ENCODE results near the gene PRKG2.

DNA sequence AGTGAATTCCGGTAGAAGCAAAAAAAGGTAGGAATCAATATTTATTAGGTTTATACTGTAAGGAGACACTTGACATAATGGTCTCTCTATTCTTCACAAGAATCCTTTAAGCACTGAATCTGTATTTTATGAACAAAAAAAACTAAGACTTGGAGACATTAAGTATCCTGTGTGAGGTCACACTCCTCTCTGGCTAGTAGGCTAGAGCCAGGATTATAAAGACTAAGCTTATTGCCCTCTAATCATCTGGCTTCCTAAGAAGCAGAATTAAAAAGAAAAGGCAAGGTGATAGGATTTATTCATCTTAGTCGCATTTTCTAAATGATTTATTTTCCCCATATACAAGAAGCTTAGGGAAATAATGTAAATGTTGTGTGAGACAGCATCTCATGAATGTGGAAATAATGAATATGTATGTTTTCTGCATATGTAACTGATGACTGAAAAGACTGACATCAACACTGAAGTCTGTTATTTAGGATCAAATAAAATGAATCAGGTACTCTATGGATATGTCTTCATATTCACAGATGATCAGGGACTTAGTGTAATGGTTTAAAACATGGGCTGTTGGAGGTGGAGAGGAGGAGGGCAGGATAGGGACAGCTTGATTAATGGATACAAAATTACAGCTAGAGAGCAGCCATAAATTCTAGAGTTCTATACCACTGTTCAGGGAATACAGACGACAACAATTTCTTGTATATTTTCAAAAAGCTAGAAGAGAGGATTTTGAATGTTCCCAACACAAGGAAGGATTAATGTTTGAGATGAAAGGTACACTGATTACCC, 30.4 kb upstream of the PRKG2 start:
- no peak for TF ChIP-seq EZH2 (IDR thresholded peaks at IDR 0.05; ENCODE audit: borderline replicate concordance, low read depth, low read length, poor library complexity, severe bottlenecking)
- TF ChIP-seq, protein P1, sequence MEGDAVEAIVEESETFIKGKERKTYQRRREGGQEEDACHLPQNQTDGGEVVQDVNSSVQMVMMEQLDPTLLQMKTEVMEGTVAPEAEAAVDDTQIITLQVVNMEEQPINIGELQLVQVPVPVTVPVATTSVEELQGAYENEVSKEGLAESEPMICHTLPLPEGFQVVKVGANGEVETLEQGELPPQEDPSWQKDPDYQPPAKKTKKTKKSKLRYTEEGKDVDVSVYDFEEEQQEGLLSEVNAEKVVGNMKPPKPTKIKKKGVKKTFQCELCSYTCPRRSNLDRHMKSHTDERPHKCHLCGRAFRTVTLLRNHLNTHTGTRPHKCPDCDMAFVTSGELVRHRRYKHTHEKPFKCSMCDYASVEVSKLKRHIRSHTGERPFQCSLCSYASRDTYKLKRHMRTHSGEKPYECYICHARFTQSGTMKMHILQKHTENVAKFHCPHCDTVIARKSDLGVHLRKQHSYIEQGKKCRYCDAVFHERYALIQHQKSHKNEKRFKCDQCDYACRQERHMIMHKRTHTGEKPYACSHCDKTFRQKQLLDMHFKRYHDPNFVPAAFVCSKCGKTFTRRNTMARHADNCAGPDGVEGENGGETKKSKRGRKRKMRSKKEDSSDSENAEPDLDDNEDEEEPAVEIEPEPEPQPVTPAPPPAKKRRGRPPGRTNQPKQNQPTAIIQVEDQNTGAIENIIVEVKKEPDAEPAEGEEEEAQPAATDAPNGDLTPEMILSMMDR (conservative IDR thresholded peaks at IDR 0.05; ENCODE audit: low read depth, low read length), result no peak

All from A673 (cell line).